ENCODE measurements around the gene PHF2.

Gene PHF2

DNA sequence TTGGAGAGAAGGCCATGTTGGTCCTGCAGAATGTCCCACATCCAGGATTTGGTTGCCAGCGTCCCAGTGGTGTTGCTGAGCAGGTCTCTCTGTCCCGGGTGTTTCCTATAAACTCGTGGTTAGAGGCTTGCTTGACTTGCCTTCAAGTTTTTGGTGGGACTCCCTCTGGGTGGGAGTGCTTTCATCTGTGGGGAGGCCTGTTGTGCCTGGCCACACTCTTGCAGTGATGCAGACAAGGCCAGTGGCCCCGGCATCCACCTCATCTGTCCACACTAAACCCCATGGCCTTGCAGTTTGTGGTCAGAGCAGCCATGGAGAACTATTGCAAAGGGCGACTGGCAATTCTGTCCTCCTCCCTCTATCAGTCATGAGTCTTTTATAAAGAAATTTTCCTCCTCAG is 71.8 kb downstream of the PHF2 start:
- Mint-ChIP-seq H3K27ac (ENCODE audit: low read depth) (no peak overlapping the region), H3K4me1 (peaks cover 5% of the 10 kb centered on the region), H3K36me3 (ENCODE audit: insufficient read depth) (peaks cover 15% of the 10 kb centered on the region), H3K4me3 (no peak overlapping the region), H3K27me3 (no peaks in the 10 kb centered on the region), H3K9me3 (no peaks in the 10 kb centered on the region)
- DNase-seq (ENCODE audit: low spot score in 2 of 2) (no peak), ATAC-seq (replicated peaks; ENCODE audit: extremely low read depth, poor library complexity, severe bottlenecking) (no peak)

DNA sequence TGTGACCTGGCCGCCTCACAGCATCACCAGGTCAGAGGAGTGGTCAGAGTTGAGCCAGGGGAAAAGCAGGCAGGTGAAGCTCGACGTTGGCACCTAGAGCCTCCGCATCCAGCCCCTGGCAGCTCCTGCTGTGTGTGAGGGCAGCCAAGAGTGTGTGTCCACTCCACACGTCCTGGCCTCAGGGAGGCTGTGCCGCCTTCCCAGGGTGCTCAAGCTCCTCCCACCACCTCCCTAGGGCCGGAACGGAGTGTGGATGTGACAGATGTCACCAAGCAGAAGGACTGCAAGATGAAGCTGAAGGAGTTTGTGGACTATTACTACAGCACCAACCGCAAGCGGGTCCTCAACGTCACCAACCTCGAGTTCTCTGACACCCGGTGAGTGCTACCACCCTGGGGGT is 72.5 kb downstream of the PHF2 start:
- Mint-ChIP-seq H3K4me3 (no peak overlapping the region), H3K27me3 (no peaks in the 10 kb centered on the region), H3K36me3 (ENCODE audit: insufficient read depth) (peaks cover 15% of the 10 kb centered on the region), H3K27ac (ENCODE audit: low read depth) (no peak overlapping the region), H3K9me3 (no peaks in the 10 kb centered on the region), H3K4me1 (peaks cover under 1% of the 10 kb centered on the region)
- no peak for ATAC-seq (replicated peaks; ENCODE audit: extremely low read depth, poor library complexity, severe bottlenecking)
- DNase-seq (ENCODE audit: low spot score in 2 of 2) = no peak

DNA sequence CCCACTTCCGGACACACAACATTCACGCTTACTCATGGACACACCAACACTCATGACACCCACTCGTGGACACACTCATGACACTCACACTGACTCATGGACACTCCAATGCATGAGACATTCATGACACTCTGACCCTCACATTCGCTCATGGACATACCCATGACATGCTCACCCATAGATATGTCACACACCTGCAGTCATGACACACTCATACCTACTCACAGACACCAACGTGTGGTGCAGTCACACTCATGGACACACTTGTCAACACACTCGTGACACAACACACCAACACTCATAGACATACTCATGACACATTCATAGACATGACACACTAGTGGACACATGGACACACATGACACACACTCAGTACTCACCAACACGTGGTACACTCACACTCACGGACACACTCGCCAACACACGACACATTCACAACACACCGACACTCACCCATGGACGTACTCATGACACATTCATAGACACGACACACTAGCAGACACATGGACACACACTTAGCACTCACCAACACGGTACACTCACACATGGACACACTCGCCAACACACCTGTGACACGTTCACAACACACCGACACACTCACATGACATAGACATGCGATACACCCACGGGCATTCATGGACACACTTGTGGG is 73.4 kb downstream of the PHF2 start:
- H3K9me3 Mint-ChIP-seq = no peaks in the 10 kb centered on the region
- H3K27ac Mint-ChIP-seq (ENCODE audit: low read depth) = no peak overlapping the region
- ATAC-seq (replicated peaks; ENCODE audit: extremely low read depth, poor library complexity, severe bottlenecking) (no peak), DNase-seq (ENCODE audit: low spot score in 2 of 2) (no peak)
- H3K27me3 Mint-ChIP-seq = no peaks in the 10 kb centered on the region
- H3K4me1 Mint-ChIP-seq = no peaks in the 10 kb centered on the region
- no peak overlapping the region for H3K4me3 Mint-ChIP-seq
- H3K36me3 Mint-ChIP-seq (ENCODE audit: insufficient read depth) = peaks cover 15% of the 10 kb centered on the region

DNA sequence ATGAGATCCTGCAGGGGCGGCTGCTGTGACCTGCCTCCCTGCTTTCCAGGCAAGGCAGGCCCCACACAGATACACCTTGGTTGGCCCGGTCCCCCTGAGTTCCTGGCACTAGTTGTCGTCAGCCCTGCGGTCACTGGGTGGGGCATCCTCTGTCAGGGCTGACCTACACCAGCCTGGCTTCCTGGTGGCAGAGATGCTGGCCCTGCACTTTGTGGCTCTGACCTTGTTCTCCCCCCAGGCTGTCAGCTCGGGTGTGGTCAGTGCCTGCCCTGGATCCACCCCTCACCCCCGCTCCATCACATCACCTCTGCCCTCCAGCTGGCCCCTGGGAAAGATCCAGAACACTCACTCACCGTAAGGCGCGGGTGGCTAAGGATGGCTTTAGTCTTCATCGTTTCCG is 74.1 kb downstream of the PHF2 start:
- Mint-ChIP-seq H3K27ac (ENCODE audit: low read depth) (no peak overlapping the region), H3K27me3 (no peaks in the 10 kb centered on the region), H3K9me3 (no peaks in the 10 kb centered on the region), H3K4me3 (no peak overlapping the region), H3K36me3 (ENCODE audit: insufficient read depth) (peaks cover 14% of the 10 kb centered on the region), H3K4me1 (no peaks in the 10 kb centered on the region)
- no peak for DNase-seq (ENCODE audit: low spot score in 2 of 2)
- no peak for ATAC-seq (replicated peaks; ENCODE audit: extremely low read depth, poor library complexity, severe bottlenecking)

DNA sequence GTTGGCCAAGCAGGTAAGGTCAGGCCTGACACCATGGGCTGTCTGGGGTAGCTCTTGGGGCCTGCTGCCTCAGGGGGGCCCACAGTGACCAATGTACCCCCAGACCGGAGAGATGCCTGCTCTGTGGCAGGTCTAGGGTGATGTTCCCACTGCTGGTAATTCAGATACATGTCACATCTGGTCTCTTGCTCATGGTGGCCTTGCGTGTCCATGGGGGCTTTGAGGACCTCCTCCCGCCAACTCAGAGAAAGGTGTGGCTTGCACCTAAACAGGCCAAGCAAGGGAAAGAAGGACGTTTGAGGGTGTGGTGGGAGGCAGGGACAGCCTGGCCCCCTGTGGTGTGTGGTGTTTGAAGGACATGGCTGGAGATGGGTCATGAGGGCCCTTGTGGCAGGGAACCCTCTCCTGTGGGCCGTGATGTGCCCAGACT is 75.2 kb downstream of the PHF2 start:
- no peak overlapping the region for H3K27ac Mint-ChIP-seq (ENCODE audit: low read depth)
- ATAC-seq (replicated peaks; ENCODE audit: extremely low read depth, poor library complexity, severe bottlenecking) (no peak), DNase-seq (ENCODE audit: low spot score in 2 of 2) (no peak)
- H3K4me1 Mint-ChIP-seq = no peaks in the 10 kb centered on the region
- no peaks in the 10 kb centered on the region for H3K9me3 Mint-ChIP-seq
- H3K27me3 Mint-ChIP-seq = no peaks in the 10 kb centered on the region
- no peak overlapping the region for H3K4me3 Mint-ChIP-seq
- H3K36me3 Mint-ChIP-seq (ENCODE audit: insufficient read depth) = peaks cover 12% of the 10 kb centered on the region

DNA sequence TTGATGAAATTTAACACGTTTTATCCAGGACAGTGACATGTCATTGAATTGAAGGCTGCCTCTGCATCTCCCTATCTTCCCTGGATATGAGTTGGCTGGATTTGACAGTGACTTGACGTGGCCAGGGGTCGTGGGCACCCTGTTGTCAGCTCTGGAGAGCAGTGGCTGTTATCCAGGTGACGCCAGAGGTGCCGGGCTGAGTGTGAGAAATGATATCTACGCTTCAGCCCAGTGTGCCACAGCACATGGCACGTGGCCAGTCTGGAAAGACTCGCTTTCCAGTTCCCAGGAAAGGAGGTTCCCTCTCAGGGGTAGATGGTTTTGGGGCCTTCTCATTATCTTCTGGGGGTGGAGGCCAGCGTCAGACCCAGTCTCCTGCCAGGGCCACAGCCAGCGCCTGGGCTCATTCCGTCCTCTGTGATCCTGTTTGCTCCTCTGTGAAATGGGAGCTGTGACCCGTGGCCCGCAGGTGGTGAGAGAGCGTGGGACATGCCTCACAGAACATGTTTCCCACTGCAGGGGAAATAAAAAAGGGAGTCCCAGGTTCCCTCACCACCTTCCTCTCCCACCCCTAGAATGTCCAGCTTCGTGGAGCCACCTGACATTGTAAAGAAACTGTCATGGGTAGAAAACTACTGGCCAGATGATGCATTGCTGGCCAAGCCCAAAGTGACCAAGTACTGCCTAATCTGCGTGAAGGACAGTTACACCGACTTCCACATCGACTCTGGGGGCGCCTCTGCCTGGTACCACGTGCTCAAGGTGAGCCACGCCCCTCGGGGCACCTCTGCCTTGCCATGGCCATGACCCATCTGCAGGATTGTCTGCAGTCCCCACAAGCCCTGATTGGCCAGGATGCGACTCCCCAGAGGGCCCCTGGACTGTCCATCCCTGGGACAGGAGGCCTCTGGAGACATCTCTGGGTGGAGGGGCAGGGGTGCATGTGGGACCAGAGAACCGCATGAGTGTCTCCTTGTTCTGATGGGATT is 76.5 kb downstream of the PHF2 start:
- no peak for DNase-seq (ENCODE audit: low spot score in 2 of 2)
- Mint-ChIP-seq H3K4me3 (no peak overlapping the region), H3K9me3 (no peaks in the 10 kb centered on the region), H3K27me3 (no peaks in the 10 kb centered on the region), H3K4me1 (no peaks in the 10 kb centered on the region), H3K36me3 (ENCODE audit: insufficient read depth) (peaks cover 11% of the 10 kb centered on the region), H3K27ac (ENCODE audit: low read depth) (no peak overlapping the region)
- no peak for ATAC-seq (replicated peaks; ENCODE audit: extremely low read depth, poor library complexity, severe bottlenecking)

DNA sequence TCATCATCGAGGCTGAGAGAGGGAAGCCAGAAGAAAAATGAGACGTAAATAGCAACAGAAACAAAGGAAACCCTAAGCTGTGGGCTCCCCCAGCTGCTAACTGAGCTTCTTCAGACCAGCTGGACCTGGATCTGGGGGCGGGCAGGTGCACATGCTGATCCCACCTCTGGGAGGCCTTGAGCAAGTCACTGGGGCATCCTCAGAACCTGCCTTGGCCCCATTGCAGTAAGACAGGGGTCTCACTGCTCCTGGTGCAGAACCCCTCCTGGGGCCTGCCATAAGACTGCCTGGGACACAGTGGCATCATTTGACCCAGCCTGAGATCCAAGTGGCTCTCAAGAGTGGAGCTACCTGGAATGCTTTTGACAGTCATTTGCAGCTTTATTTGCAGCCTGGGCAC is 77.4 kb downstream of the PHF2 start:
- DNase-seq (ENCODE audit: low spot score in 2 of 2) (no peak), ATAC-seq (replicated peaks; ENCODE audit: extremely low read depth, poor library complexity, severe bottlenecking) (no peak)
- H3K27ac Mint-ChIP-seq (ENCODE audit: low read depth) = no peak overlapping the region
- H3K27me3 Mint-ChIP-seq = no peaks in the 10 kb centered on the region
- peaks cover 10% of the 10 kb centered on the region for H3K36me3 Mint-ChIP-seq (ENCODE audit: insufficient read depth)
- no peak overlapping the region for H3K4me3 Mint-ChIP-seq
- H3K9me3 Mint-ChIP-seq = no peaks in the 10 kb centered on the region
- H3K4me1 Mint-ChIP-seq = no peaks in the 10 kb centered on the region

DNA sequence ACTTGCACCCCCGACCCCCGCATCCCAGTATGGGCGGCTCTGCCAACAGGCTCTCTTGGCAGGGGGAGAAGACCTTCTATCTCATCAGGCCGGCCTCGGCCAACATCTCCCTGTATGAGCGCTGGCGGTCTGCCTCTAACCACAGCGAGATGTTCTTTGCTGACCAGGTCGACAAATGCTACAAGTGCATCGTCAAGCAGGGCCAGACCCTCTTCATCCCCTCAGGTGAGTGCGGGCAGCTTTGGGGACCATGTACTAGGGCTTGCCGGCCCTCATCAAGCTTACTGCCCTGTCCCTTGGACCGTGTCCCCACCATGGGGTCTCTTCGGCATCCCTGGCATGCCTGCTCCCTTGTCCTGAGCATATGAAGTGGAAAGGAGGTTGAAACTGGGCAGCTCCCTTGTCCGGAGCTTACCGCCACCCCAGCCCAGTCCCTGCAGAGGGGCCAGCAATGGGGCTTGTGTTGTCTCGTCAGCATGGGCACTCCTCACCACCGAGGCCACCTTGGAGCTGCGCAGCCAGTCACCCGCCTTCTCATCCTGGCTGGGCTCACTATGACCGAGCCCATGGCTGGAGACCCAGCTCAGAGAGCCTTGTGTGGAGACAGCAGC is 78.1 kb downstream of the PHF2 start:
- no peaks in the 10 kb centered on the region for H3K9me3 Mint-ChIP-seq

DNA sequence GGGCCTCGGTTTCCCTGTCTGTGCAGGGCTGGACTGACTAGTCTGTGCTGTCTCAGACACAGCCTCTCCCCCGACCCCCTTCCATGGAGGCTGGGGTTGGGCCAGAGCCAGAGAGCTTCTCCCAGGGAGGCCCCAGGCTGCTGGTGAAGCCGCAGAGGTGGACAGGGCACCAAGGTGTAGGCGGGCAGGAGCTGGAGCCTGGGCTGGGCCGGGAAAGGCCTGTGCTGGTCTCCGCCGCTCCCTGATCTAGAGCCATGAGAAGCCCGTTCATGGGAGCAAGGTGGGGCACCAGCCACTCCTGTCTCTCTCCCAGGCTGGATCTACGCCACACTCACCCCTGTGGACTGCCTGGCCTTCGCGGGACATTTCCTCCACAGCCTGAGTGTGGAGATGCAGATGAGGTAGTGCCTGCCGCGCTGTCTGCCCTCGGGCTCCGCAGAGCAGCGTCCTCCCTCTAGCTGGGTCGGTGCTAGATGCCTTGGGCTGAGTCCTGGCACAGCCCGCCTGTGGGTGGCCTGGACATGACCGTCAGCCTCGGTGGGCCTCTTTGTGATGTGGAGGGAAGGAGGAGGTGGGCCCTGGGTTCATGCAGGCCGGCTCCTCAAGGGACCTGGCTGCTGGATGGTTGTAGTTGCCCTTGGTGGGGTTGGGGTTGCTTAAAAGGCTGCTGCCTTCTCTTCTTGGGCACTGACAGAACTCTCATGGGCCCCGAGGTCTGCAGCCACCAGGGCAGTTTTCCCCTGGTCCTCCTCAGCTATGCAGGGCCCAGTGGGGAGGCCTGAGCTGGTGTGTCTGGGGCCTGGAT is 79.4 kb downstream of the PHF2 start:
- Mint-ChIP-seq H3K36me3 (ENCODE audit: insufficient read depth) (peaks cover 7% of the 10 kb centered on the region), H3K4me3 (peak overlapping the region; percentile 29), H3K4me1 (no peaks in the 10 kb centered on the region), H3K27me3 (no peaks in the 10 kb centered on the region), H3K27ac (ENCODE audit: low read depth) (no peak overlapping the region), H3K9me3 (no peaks in the 10 kb centered on the region)
- DNase-seq (ENCODE audit: low spot score in 2 of 2) (no peak), ATAC-seq (replicated peaks; ENCODE audit: extremely low read depth, poor library complexity, severe bottlenecking) (no peak)

More for the DNA sequence above, 78.1 kb downstream of the PHF2 start:
- DNase-seq (ENCODE audit: low spot score in 2 of 2) (no peak), ATAC-seq (replicated peaks; ENCODE audit: extremely low read depth, poor library complexity, severe bottlenecking) (no peak)
- Mint-ChIP-seq H3K27me3 (no peaks in the 10 kb centered on the region), H3K4me3 (no peak overlapping the region), H3K27ac (ENCODE audit: low read depth) (no peak overlapping the region), H3K36me3 (ENCODE audit: insufficient read depth) (peaks cover 7% of the 10 kb centered on the region), H3K4me1 (no peaks in the 10 kb centered on the region)

DNA sequence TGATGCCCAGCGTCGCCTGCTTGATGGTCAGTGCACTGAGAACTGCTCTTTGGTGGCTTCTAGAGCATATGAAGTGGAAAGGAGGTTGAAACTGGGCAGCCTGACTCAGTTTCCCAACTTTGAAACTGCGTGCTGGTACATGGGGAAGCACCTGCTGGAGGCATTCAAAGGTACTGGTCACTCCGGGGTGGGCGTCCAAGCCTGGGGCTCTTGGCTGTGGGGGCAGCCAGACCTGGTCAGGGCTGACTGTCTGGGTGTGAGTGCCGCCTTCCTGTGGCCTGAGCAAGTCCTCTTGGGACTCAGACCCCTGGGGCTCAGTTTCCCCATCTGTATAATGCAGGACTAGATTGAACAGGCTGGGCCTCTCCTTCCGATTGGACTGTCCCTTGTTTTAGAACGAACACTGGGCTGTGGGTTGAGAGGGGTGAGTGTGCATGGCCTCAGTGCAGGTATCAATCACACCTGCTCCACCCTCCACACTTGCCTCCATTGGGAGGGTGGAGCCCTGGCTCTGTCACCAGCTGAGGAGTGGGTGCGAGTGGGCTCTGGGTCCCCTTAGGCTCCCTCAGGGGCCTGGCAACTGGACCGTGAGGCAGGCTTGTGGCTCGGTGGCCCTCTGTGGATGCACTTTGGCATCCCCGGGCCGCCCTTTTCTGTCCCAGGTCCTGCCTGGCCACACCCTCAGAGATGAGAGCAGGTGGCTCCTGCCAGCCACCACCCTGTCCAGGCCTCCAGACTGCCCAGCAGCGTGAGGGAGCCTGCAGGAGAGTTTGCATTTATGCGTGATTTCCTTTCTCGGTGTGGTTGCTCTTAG is 80.2 kb downstream of the PHF2 start:
- H3K36me3 Mint-ChIP-seq (ENCODE audit: insufficient read depth) = peaks cover 5% of the 10 kb centered on the region

DNA sequence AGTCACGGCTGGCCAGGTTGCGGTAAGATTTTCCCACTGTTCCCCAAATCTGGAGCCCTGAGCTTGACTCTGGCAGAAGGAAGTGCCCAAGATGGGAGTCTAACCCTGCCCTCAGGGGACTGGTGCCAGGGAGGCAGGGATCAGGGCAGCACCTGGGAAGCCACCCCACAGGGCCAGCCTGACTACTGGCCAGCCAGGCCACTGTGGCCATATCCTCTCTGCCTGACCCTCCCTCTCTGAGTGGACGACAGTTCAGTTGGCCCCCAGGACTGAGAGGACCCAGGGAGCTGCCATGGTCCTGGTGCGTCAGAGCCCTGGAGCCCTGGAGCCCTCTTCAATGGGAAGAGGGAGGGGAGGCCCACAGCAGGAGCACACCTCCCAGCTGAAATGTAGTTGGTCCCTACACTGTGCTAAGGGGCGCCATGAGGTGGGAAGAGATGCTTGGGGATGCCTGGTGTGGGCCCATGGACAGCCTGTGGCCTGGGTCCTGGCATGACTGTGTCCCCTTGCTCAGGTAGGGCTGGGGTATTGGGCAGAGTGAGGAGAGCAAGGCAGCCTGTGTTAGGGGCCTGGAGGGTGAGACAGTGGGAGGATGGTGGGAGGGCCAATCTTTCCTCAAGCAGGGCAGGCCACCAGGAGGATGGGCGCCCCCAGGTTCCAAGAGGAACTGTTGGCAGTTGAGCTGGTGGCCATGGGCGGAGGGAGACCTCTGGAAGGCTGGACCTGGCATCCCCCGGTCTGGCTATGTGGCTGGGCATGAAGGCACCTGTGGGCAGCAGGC is 81.1 kb downstream of the PHF2 start:
- no peaks in the 10 kb centered on the region for H3K36me3 Mint-ChIP-seq (ENCODE audit: insufficient read depth)
- no peaks in the 10 kb centered on the region for H3K27me3 Mint-ChIP-seq
- H3K27ac Mint-ChIP-seq (ENCODE audit: low read depth) = peak overlapping the region; percentile 54
- H3K4me1 Mint-ChIP-seq = no peaks in the 10 kb centered on the region
- ATAC-seq (replicated peaks; ENCODE audit: extremely low read depth, poor library complexity, severe bottlenecking) = no peak
- no peak for DNase-seq (ENCODE audit: low spot score in 2 of 2)
- no peaks in the 10 kb centered on the region for H3K9me3 Mint-ChIP-seq
- no peak overlapping the region for H3K4me3 Mint-ChIP-seq

More for the DNA sequence above, 80.2 kb downstream of the PHF2 start:
- H3K4me3 Mint-ChIP-seq = no peak overlapping the region
- no peak for DNase-seq (ENCODE audit: low spot score in 2 of 2)
- no peaks in the 10 kb centered on the region for H3K9me3 Mint-ChIP-seq
- H3K4me1 Mint-ChIP-seq = no peaks in the 10 kb centered on the region
- H3K27me3 Mint-ChIP-seq = no peaks in the 10 kb centered on the region
- ATAC-seq (replicated peaks; ENCODE audit: extremely low read depth, poor library complexity, severe bottlenecking) = no peak
- H3K27ac Mint-ChIP-seq (ENCODE audit: low read depth) = no peak overlapping the region
